Endothelial cell of umbilical vein (primary cell): ENCODE results near the gene BPI. TPM values are rescaled to one million over a fixed set of nuclear protein-coding genes. Genes with fewer than 3 reads are reported as not detected.

Experiments
- BruUV-seq: library from RNA; stranded (reverse); fragments of 400-500 nt; replicated peaks from 2 replicates; lab custom pipeline; 2021; lab: Mats Ljungman, UMichigan
- CTCF ChIA-PET: fragments of 300-600, 350-600 bp; sonication (Branson Sonifier 250); formaldehyde crosslinking; loops from one replicate; lab custom pipeline; 2021; ENCODE audit warnings: antibody characterized with exemption, inconsistent platforms; lab: Charles Lee
- POLR2A ChIA-PET: fragments of 300-600, 350-600 bp; sonication (Branson Sonifier 250); formaldehyde crosslinking; loops from one replicate; lab custom pipeline; 2021; ENCODE audit warnings: antibody characterized with exemption, inconsistent platforms; lab: Charles Lee
- DNase-seq: peaks from one replicate; pipeline ENCODE4 v3.0.0-alpha.2; 2011; ENCODE audit warnings: low read depth, low spot score
- FAIRE-seq: peaks from 2 replicates; lab custom pipeline; 2011; peaks lifted over from hg19 to GRCh38; lab: Jason Lieb, UNC
- H2AFZ ChIP-seq: 2 replicates; pipeline ENCODE4 v1.6.0; 2012; ENCODE audit warnings: low read depth, low read length, control low read depth, inconsistent platforms
- H3K27ac ChIP-seq: 2 replicates; pipeline ENCODE4 v1.5.1; 2011; ENCODE audit warnings: low read depth, mild to moderate bottlenecking, control low read depth, low read length, moderate library complexity; ENCODE audit not compliant: insufficient read depth
- H3K27me3 ChIP-seq, 2 experiments: 2 replicates each; pipeline versions ENCODE4 v1.6.0 to v1.6.1; 2011; ENCODE audit warnings: low read length in 2 of 2, mixed read lengths in 1 of 2; ENCODE audit not compliant: control insufficient read depth in 2 of 2, insufficient read depth in 2 of 2
- H3K36me3 ChIP-seq, 2 experiments: 2 replicates in 1 of 2; 3 replicates in 1 of 2; pipeline ENCODE4 v1.5.1; 2011; ENCODE audit warnings: low read length in 2 of 2, mild to moderate bottlenecking in 1 of 2, moderate library complexity in 1 of 2; ENCODE audit not compliant: control insufficient read depth in 2 of 2, insufficient read depth in 2 of 2; ENCODE audit errors: extremely low read depth in 1 of 2
- H3K4me1 ChIP-seq: 3 replicates; pipeline ENCODE4 v1.5.1; 2011; ENCODE audit warnings: mild to moderate bottlenecking, low read length; ENCODE audit not compliant: control insufficient read depth, insufficient read depth; ENCODE audit errors: extremely low read depth
- H3K4me2 ChIP-seq: 2 replicates; pipeline ENCODE4 v1.6.1; 2011; ENCODE audit warnings: low read length, control low read depth, mixed read lengths; ENCODE audit not compliant: insufficient read depth
- H3K4me3 ChIP-seq, 3 experiments: fragments of 200-600 bp in 1 of 3; sonication (generic), shearing (Covaris generic) in 1 of 3; replicated peaks in 1 of 3; 2 replicates each; pipeline ENCODE4 v1.5.1; 2011 to 2016; ENCODE audit warnings: control low read depth in 3 of 3, low read length in 3 of 3, mild to moderate bottlenecking in 2 of 3, inconsistent platforms in 1 of 3, low read depth in 1 of 3, moderate library complexity in 1 of 3; ENCODE audit not compliant: insufficient read depth in 1 of 3
- H3K79me2 ChIP-seq: 2 replicates; pipeline ENCODE4 v1.6.0; 2012; ENCODE audit warnings: low read length, inconsistent platforms; ENCODE audit not compliant: control insufficient read depth, insufficient read depth
- H3K9ac ChIP-seq: replicated peaks from 2 replicates; pipeline ENCODE3; 2011; ENCODE audit warnings: low read length, control low read depth; ENCODE audit not compliant: insufficient read depth; ENCODE audit errors: extremely low read depth
- H3K9me1 ChIP-seq: replicated peaks from 3 replicates; pipeline ENCODE4 v1.6.0; 2011; ENCODE audit warnings: mild to moderate bottlenecking, low read length; ENCODE audit not compliant: control insufficient read depth, insufficient read depth; ENCODE audit errors: extremely low read depth
- H3K9me3 ChIP-seq: replicated peaks from 2 replicates; pipeline ENCODE4 v1.5.1; 2012; ENCODE audit warnings: low read length, inconsistent platforms; ENCODE audit not compliant: control insufficient read depth, insufficient read depth
- H4K20me1 ChIP-seq: replicated peaks from 2 replicates; pipeline ENCODE3; 2011; ENCODE audit warnings: mild to moderate bottlenecking, low read length; ENCODE audit not compliant: control insufficient read depth, insufficient read depth; ENCODE audit errors: extremely low read depth
- EZH2 ChIP-seq: IDR thresholded peaks from 2 replicates; pipeline ENCODE4 v1.6.1; 2012; ENCODE audit warnings: borderline replicate concordance, low read depth, mild to moderate bottlenecking, moderate library complexity, low read length, inconsistent platforms; ENCODE audit not compliant: severe bottlenecking
- FOS ChIP-seq: IDR thresholded peaks from 2 replicates; pipeline ENCODE4 v1.6.1; 2011; ENCODE audit warnings: mild to moderate bottlenecking, low read length, moderate library complexity, borderline replicate concordance; ENCODE audit not compliant: insufficient read depth
- GATA2 ChIP-seq: IDR thresholded peaks from 2 replicates; pipeline ENCODE4 v1.7.0; 2011; ENCODE audit warnings: low read depth, mild to moderate bottlenecking, moderate library complexity, mixed read lengths, low read length; ENCODE audit not compliant: insufficient read length, insufficient read depth
- JUN ChIP-seq: IDR thresholded peaks from 2 replicates; pipeline ENCODE4 v1.6.1; 2011; ENCODE audit warnings: borderline replicate concordance, low read depth; ENCODE audit not compliant: insufficient read length, insufficient read depth
- MYC ChIP-seq: IDR thresholded peaks from one replicate; pipeline ENCODE4 v1.6.1; 2011; ENCODE audit warnings: mild to moderate bottlenecking, low read depth, low read length
- POLR2A ChIP-seq: IDR thresholded peaks from 2 replicates; pipeline ENCODE4 v1.6.1; 2012; ENCODE audit warnings: low read depth, mild to moderate bottlenecking, control low read depth, low read length
- POLR2AphosphoS5 ChIP-seq: IDR thresholded peaks from 2 replicates; pipeline ENCODE4 v1.6.1; 2012; ENCODE audit warnings: low read depth, mild to moderate bottlenecking, control low read depth, low read length, moderate library complexity; ENCODE audit not compliant: insufficient read depth
- dilution Hi-C: fragments of 300-500 bp; cut with MboI; formaldehyde crosslinking; loops from one replicate; pipeline ENCODE4 v1.15.0; 2019; ENCODE audit warnings: low sequenced_read_pairs; ENCODE audit not compliant: extremely low pct_ligation_motif_present
- intact Hi-C: fragments of 100-400 bp; cut with micrococcal nuclease; formaldehyde crosslinking; loops from one replicate; pipeline ENCODE4 v1.10.0; 2022
- polyA plus RNA-seq, 4 experiments: library from polyadenylated mRNA; depleted of rRNA in 3 of 4; stranded (reverse) in 3 of 4; unstranded in 1 of 4; fragments of >200 nt; gene quantifications; 2 replicates each; pipeline versions ENCODE4 v1.2.1 to v1.2.3, GENCODE V29; 2011 to 2012; ENCODE audit warnings: missing spikeins in 1 of 4
- total RNA-seq: library from RNA; stranded (reverse); gene quantifications from 2 replicates; pipeline ENCODE4 v1.2.3, GENCODE V29; 2021
- TF ChIP-seq, protein P1 (sequence below), 2 donors: IDR thresholded peaks; 1 replicate in 1 of 2; 2 replicates in 1 of 2; pipeline ENCODE4 v1.5.1; 2011; ENCODE audit warnings: low read length in 2 of 2, mild to moderate bottlenecking in 2 of 2, moderate library complexity in 2 of 2, control low read depth in 1 of 2, inconsistent platforms in 1 of 2, low read depth in 1 of 2; ENCODE audit not compliant: insufficient read depth in 1 of 2; ENCODE audit errors: extremely low read depth in 1 of 2
- TF ChIP-seq, protein P2 (sequence below): IDR thresholded peaks from 2 replicates; pipeline ENCODE4 v1.6.1; 2011; ENCODE audit not compliant: insufficient read depth, insufficient read length

The BPI gene
- total and polyA plus RNA-seq, 2 donors (not counting 3 experiments of a cell fraction or from before 2014, with no cell fraction given), result not detected

DNA sequence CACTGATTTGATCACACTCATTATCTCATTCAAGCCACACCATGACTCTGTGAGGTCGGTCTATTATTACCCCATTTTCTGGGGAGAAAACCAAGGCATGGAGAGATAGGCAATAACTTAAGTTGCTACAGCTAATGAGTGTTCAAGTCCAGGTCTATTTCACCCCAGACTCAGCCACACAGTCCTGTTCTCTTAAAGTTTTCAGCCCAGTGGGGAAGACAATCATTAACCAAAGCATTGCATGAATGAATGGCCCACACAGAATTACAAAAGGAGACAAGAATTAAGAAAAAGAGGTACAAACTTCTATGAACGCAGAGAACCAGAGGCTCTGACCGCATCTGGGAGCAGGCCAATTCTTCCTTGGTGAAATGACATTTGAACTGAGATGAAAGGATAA lies 7.1 kb downstream of the BPI start:
- H3K9me1 ChIP-seq, result no peaks in the 10 kb centered on the region
- peaks cover 0 to 4% of the 10 kb centered on the region in 2 experiments for H3K27me3 ChIP-seq
- FAIRE-seq (peak; percentile 12), DNase-seq (no peak)
- H3K4me2 ChIP-seq, result no peak overlapping the region
- H2AFZ ChIP-seq, result no peak overlapping the region
- no peaks in the 10 kb centered on the region for H3K79me2 ChIP-seq
- intact Hi-C loops, result no loop called here
- no peaks in the 10 kb centered on the region for H4K20me1 ChIP-seq
- TF ChIP-seq POLR2A (no peak), GATA2 (no peak), EZH2 (no peak), POLR2AphosphoS5 (no peak), JUN (no peak), FOS (no peak), MYC (no peak)
- TF ChIP-seq, protein P1, sequence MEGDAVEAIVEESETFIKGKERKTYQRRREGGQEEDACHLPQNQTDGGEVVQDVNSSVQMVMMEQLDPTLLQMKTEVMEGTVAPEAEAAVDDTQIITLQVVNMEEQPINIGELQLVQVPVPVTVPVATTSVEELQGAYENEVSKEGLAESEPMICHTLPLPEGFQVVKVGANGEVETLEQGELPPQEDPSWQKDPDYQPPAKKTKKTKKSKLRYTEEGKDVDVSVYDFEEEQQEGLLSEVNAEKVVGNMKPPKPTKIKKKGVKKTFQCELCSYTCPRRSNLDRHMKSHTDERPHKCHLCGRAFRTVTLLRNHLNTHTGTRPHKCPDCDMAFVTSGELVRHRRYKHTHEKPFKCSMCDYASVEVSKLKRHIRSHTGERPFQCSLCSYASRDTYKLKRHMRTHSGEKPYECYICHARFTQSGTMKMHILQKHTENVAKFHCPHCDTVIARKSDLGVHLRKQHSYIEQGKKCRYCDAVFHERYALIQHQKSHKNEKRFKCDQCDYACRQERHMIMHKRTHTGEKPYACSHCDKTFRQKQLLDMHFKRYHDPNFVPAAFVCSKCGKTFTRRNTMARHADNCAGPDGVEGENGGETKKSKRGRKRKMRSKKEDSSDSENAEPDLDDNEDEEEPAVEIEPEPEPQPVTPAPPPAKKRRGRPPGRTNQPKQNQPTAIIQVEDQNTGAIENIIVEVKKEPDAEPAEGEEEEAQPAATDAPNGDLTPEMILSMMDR (IDR thresholded peaks at IDR 0.05; ENCODE audit: extremely low read depth in 1 of 2, insufficient read depth in 1 of 2, low read depth in 1 of 2, low read length in 2 of 2), result no peak
- TF ChIP-seq, protein P2, sequence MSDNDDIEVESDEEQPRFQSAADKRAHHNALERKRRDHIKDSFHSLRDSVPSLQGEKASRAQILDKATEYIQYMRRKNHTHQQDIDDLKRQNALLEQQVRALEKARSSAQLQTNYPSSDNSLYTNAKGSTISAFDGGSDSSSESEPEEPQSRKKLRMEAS, result no peak
- no peak overlapping the region for H3K9ac ChIP-seq
- H3K27ac ChIP-seq, result no peak overlapping the region
- no peaks in the 10 kb centered on the region for H3K36me3 ChIP-seq
- CTCF ChIA-PET, result interaction anchor here (2.6 to 9.2 kb wide), 2 partner anchors 11 to 83 kb away, joined by 12 to 204 read pairs; no protein-coding TSS in a partner anchor
- H3K4me3 ChIP-seq, result no peak overlapping the region
- no peaks in the 10 kb centered on the region for H3K4me1 ChIP-seq
- no TSS peak for BruUV-seq
- no peaks in the 10 kb centered on the region for H3K9me3 ChIP-seq
- POLR2A ChIA-PET, result no interaction called here
- dilution Hi-C loops, result no loop called here
